Tongue (tissue), 2 donors: ENCODE data around the gene UBXN6. TPM values are rescaled to one million over a fixed set of nuclear protein-coding genes. Genes with fewer than 3 reads are reported as not detected.
A peak's percentile ranks its signal among the peaks of the same experiment; 100 is the strongest.

Experiments
- DNase-seq: peaks from one replicate; pipeline ENCODE4 v3.0.0-alpha.2; 2015
- total RNA-seq: library from RNA; depleted of rRNA; stranded (reverse); fragments of >200 nt; gene quantifications from one replicate; pipeline ENCODE4 v1.2.3, GENCODE V29; 2014

UBXN6 gene
- total RNA-seq, 1 donor from 2014 or later = 92.2 TPM

DNA sequence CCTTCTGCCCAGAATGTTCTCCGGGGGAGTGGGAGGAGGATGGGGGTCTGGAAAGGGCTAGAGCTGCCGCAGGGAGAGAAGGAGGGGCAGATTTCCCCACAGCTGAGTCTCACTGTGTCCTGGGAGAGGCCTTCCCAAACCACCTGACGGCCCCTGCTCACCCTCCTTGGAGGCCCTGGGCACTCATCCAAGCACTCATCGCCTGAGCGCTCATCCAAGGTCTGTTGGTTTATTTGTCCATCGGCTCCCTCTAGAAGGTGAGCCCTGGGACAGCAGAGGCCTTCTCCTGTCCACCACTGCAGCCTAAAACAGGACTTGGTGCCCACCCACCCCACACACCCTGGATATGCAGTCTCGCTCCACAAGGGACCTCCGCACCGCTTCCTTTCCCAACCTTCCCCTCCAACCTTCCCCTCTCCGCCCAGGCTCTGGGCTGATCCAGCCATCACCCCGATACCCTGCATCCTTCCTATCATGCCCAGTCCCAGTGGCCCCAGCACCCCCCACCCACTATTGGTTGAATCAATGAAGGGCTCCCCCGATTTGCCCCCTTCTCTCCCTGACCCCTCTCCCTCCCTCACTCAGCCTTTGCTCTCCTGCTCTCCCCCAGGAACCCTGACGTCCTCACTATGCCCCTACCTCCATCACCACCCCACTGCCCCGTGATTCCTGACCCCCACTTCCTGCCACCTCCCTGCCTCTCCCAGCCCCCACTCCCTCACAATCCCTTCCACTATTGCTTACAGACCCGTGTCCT, 1.7 kb downstream of the UBXN6 start:
- peak; percentile 92 for DNase-seq

DNA sequence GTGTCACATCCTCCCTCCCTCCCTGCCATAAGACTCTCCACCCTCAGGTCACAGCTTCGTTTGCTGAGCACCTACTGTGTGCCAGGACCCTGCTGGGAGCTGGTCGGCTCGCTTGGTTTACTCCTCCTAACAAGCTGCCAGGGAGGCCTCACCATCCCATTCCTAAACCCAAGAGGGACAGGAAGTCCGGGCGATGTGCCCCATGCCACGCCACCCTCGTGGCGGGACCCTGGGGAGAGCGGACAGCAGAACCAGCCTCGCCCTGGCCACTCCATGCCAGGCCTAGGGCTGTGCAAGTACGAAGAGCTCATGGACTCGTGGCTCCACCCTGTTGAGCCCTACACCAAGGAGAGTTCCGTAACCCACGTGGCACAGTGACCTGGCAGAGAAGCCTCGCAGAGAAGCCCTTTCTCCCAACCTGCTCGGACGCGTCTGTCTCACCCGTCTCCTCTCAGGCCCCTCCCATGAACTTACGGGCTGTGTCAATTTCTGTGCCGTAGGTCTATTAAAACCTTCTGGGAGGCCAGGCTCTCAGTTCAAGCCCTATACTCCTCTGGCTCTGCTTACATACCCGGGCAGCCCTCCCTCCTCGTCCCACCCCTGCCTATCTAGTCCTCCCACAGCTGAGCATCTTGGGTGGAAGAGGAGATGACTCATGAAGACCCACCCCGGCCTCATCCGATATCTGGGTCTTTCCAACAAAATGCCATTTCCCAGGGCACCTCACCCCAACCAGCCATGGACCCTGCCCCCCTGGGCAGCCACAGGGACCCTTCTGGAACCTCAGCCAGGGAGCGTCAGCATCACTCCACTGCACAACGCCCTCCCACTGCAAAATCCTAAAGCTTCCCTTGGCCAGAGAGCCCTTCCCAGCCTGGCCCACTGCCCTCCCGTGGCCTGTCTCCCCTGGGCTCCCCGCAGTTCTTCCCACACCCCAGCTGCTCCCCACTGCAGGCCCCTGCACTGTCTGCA, 2.6 kb downstream of the UBXN6 start:
- DNase-seq = peak; percentile 63

DNA sequence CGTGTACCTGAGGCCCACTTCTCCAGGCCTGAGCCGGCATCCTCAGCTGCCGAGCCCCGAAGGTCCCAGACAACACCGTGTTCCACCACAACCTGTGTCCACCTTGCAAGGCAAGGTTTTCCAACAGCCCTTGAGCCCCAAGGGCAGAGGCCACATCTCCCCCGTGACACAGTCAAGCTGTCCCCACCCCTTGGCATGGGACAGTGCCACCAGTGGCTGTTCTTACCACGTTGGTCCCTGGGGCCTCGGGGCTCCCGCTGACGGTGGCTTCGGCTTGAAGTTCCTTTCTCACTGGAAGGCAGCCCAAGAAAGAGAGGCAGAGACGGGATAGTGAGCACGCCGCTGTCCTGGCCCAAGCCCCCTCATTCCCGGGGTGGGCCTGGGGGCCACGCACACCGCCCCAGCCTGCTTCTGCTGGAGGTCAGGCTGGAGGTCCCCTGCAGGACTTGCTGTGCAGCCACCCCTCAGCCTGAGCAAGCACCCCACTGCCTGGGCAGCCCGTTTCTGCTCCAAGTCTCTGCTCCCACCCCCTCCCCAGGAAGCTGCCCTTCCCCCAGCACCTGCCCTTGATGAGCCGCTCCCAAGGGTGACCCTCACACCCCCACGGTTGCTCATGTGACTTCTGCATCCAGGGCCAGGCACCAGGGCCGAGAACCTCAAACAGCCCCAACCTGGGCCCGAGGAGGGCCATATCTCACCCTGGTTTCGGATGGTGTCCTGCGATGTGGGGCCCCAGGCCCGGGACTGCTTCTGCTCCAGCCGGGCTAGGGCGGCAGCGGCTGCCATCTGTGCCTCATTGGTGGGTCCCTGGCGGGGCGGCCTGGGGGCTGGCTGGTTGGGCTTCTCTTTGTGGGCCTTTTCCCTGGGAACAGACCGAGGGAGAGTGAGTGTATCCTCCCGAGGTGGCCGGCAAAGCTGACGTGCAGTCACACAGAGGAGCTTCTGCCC, 4.1 kb downstream of the UBXN6 start:
- DNase-seq = no peak

DNA sequence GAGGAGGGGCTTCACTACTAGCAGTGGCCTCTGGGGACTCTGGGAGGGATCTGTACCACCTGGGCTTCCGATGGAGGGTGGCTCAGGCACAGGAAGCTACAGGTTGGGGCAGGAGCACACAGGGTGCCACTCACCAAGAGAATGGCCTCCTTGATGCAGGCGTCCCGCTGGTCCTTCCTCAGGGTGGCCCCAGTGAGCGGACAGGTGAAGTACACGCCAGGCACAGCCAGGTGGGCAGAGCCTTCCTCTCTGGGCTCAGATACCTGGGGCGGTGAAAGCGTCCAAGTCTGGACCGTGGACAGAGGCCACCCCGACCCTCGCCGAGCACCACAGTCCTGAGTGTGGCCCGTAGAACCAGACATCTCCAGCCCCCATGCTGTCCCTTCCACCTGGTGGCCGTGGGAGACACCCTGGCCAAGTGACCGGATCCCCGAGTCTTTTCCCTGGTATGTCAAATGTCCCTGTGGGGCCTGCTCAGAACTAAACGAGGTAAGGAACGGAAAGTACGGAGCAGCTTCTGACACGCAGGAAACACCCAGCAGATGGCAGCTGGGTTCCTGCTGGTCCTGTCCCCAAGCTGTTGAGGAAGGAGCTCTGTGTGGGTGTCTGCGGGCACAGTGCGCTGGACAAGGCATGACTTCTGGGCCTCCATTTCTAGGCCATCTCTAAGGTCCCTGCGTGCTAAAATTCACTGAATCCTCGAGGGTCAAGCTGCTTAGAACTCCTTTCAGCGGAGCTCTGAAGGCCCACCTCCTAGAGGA, 5.2 kb downstream of the UBXN6 start:
- DNase-seq = no peak

DNA sequence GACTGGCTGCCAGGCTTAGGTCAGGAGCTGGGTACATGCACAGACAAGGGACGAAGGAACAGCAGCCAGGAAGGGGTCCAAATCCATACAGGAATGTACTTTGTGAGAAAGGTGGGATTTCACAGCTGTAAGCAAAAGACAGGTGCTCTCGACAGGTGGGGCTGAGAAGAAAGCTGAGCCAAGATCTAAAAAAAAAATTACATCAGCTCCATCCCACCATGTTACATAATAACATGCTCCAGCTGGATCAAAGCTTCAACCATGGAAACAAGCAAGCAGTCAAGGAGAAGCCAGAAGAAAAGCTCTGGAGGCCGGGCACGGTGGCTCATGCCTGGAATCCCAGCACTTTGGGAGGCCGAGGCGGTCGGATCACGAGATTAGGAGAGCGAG, 8.0 kb downstream of the UBXN6 start:
- DNase-seq = no peak

DNA sequence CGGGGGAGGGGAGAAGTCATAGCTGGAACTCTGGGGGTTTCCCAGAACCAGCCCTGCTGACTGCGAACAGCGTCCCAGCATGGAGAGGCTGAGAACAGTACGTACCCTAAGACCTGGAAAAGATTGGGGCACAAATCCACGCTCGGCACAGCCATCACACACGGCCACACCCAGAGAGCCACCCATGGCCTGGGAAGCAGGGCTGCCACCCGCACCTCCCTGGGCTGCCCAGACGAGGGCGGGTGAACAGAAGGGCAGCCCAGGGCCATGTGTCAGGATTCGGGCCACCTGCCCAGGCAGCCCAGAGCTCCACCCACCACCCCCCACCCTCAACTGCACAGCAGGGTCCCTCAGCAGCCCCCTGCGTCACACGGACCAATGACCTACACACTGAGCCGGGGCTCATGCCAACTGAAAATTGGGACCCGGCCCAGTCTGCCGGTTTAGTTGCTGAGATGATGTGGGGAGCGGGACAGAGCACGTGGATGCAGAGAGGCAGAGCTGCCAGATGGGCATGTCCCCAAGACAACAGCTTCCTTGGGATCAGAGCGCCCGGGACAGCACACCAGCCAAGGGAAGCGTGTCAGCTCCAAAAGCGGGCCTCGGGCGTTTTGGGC, 8.5 kb downstream of the UBXN6 start:
- peak; percentile 87 for DNase-seq

DNA sequence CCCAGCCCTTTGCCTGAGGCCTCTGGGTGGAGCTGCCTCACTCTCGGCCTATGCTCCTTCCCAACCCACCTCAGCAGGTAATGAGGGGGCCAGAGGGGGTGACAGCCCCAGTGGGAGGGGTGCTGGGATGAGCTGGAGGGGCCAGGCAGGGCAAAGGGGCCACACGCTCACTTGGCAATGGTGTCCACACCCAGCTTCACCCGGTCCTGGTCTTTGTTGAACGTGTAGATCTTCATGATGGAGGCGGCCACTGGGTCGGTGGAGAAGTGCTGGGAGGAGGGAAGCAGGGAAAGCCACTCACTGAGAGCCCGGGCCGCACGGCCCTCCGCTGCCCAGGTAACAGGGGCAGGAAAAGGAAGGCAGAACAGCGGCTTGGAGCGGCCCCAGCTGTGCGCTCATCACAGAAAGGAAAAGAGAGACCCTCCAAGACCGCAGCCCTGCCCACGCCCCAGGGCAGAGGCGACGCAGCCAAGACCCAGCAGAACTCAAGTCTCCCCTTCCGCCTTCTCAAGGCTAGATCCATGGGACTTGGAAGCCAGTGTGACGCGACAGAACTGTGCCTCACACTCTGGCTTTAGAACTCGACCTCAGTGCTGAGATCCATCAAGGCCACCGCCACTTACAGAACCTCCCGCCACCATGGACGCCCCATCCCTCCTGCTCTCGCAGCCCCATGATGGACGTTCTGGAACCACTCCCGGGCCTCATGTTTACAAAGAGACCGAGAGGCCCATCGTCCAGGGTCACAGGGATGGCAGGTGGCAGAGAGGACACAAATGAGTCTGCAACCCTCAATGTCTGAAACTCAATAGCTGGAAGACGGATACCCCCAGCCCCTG, 9.2 kb downstream of the UBXN6 start:
- DNase-seq = no peak

DNA sequence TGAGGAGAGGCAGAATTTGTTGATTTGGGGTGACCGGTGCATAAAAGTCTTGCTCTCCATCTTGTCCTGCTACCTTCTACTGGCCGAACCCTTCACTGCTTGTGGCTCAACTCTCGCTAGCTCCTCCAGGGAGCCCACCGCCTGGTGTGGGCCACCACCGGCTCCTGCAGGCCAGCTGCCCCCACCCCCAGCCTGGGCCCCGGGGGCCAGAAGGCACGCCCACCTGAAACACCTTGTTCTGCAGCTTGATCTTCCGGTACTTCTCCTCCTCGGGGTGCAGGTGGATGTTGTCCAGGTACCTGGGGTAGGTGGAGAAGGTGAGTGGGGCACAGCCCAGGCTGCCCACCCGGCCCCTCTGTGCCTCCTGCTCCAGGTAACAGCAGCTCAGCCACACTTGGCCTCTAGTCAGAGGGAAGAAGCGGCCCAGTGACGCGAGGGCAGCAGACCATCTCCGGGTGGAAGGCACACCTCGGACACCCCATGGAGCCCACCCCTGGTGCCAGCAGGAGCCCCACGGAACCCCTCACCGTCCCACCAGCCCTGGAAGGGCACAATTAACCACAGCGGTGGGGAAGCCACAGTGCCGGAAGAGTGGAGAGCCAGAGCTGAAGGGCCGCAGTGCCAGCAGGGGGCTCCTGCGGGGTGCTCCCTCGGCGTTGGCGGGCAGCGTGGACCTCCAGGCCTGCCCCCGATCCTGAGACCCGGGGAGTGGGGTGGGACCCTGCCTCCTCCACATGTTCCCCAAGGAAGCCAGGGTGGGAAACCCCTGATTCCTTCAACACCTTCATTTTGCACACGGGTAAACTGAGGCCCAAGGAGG, 10.1 kb downstream of the UBXN6 start:
- DNase-seq = no peak

DNA sequence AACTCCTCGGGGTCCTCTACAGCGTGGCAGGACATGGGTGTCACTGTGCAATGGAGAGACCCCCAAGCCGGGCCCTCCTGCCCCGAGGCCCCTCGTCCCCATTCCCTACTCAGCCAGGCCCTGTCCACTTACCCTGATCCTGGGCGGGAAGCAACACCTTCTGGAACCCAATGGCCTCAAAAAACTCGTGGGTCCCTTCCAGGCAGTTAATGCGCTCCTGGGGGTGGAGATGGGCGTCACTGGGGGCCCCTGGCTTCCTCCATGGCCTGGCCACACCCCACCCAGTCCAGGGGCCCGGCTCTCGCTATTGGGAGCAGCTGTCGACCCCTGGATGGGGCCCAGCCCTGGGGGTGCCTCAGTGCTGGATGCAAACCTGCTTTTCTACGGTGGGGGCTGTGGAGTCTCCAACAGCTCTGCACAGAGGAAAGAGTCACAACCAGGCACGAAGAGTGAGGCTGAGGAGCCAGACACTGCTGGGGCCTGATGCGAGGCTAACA, 10.8 kb downstream of the UBXN6 start:
- peak; percentile 72 for DNase-seq

DNA sequence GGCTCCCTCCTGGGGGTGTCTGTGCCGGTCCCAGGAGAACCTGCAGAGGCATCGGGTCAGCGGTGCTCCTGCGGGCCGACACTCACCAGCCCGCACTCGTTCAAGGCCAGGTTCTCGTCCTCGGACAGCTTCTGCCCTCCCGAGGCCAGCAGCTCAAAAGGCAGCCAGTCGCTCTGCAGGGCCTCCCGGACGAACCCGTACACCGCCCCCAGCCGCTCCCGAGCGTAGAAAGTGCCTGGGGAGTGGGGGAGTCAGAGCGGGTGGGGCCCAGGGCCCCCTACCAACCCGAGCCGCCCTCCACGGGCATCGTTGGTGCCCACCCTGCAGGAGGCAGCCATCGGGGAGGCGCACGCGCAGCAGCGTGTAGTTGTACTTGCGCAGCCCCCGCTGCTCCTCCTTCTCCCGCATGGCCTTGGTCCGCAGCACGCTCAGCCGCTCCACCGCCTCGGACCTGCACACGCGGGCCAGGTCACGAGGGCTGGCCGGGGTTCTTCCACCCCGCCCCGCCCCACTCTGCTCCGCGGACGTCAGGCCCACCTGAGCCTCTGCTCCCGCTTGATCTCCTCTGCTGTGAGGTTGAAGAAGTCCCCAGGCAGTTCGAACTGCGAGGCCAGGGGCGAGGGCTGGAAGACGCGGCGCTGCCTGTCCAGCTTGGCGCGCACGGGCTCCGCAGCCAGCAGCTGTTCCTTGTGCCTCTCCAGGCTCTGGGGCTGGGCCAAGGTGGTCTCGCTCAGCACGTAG, 11.5 kb downstream of the UBXN6 start:
- peak; percentile 74 for DNase-seq

DNA sequence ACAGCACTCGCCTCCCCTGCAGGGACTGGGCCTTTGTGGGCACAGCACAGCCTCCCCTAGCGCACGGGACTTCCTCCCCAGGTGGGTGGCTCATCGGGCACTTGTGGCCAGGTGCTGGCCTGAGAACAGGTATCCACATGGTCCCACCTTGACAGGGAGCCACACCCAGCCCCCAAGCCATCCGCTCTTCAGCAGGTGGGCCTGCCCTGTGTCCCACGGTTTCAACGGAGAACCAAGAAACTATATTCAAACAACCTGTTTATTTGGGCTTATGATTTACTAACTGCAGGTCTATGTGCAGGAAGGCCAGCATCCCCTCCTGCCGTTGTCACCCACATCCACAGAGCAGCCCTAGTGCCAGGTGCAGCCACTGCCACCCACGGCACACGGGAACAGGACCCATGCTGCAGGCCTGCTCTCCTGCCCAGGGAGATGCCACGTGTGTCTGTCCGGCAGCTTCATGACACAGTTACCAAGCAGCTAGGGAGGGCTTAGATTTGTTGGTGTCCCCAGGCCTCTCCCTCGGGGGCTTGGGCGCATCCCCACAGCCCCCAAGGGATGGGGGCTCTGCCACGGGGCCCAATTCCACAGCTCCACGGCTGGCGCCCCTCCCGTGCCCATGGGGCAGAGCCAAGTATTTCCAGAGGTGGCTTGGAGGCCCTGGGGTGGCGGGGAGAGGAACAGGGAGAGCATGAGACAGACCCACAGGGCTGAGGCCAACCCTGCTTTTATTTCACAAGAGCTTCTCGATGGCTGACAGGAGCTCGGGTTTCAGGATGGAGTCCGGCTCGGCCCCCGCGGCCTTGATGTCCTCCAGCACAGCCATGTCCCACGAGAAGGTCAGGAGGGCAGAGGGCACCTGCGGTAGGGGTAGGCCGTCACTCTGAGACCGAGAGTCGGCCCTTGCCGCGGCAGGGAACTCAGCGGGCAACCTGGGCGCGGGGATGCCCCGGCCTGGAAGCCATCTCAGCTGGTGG, 12.5 kb downstream of the UBXN6 start:
- DNase-seq = no peak

DNA sequence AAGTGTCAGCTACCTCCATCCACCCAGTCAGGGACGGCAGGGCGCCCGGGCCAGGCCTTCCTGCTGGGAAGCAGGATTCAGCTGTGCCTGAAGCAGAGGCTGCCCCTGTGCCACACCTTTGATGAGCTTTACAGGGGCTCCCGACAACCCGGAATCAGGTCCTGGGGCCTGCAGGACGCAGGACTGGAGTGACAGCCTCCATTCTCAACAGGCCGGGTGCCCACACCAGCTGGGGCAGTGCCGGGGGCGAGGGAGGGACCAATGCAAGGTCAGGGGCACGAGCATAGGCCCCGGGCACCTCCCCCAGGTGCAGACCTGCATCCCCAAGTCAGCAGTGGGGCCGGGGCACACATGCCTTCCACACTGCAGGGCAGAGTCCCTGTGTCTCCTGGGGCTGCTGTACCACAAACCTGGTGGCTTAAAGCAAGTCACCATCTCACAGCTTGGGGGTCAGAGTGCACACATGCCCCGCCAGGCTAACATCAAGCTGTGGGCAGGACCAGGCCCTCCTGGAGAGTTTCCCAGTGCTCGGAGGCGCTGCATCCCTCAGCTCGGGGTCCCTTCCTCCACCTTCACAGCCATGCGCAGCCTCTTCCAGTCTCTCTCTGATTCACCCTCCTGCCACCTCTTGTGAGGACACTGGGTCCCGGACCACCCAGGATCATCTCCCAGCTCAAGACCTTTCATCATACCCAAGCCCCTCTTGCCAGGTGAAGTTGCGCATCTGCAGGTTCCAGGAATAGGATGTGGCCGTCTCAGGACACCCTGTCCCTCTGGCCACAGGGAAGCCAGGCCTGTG, 13.4 kb downstream of the UBXN6 start:
- no peak for DNase-seq

DNA sequence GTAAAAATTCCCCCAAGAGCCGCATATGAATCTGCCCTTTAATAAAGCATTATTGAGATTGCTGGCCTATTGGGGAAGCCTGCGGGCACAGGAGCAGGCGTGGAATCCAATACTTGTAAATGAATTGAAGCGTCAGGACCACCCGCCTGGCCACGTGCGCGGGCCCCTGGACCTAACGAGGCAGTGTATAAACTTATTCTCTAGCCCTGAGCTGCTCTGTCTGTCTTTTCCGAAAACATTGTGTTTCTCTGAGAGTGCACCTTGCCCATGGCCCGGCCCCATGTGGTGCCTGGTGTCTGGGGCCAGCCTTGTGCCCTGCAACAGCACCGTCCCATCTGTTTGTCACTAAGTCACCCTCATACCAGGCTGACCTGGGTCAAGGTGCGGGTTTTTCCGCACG, 14.4 kb downstream of the UBXN6 start:
- DNase-seq = no peak

DNA sequence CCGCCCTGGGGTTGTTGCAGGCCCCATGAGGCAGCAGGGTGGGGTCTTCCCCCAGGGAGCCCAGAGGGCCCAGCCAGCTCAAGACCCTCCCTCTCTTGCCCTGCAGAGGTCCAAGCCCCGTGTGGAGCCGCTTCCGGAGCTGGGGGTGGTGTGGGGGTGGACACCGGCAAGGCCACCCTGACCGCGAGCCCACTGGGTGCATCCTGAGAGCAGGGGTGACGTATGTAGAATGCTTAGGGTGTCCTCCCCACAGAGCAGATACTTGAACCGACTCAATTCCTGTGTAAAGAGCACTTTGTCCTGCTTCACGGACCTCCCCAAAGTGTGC, 14.8 kb downstream of the UBXN6 start:
- no peak for DNase-seq

DNA sequence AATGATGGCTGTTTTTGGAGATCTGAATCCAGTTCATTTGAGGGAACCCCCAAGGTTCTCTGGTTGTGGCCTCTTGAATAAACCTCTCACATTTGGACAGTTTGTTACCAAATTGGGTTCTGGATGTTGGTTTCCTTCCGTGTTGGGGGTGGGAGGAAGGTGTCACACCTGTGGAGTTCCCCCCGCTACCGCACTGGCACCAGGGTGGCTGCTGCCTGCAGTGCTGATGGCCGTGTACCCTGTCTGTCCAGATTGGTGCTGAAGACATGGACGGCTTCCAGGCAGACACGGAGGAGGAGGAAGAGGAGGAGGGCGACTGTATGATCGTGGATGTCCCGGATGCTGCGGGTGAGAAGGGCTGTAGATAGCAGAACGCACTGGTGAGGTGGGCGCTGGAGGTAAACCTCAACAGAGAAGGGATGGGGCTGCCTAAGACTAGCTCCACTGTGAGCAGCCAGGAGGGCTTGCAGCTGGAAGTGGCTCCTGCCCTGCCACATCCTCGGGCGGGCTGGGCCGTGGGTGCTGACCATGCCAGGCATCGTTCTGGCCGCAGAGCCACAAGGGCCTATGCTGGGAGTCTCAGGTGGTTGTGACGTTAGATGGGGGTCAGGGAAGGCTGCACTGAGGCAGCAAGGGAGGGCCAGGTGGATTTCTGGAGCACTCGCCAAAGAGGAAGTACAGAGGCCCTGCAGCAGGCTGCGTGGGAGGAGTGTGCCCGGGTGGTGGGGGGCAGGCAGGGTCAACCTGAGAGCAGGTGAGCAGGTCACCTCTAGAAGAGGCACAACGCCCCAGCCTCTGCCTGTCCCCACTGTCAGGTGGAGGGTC, 15.4 kb downstream of the UBXN6 start:
- no peak for DNase-seq
